GM21515 (cell line): ENCODE data around the gene TMEM52B.

Experiments
- ATAC-seq: cut with Tn5 transposase; IDR thresholded peaks from one replicate; pipeline ENCODE4 v1.9.1; 2021; ENCODE audit not compliant: unreplicated experiment

Gene TMEM52B

DNA sequence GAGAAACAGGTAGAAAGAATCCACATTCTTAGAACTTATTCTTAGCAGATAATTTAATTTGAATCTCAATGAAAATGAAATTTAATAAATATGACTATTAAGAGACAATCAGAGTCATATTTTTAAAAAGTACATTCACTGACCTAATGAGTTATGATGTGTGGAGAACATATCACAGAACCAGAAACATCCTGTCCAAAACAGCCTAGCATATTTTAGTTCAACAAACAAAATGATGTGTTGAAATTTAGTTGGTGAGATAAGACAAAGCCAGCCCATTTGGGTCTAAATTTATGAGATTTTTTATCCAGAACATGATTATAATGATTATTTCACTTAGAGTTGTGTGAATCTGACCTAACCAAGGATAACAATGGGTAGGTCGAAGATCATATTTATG, 59.7 kb downstream of the TMEM52B start:
- no peak for ATAC-seq

DNA sequence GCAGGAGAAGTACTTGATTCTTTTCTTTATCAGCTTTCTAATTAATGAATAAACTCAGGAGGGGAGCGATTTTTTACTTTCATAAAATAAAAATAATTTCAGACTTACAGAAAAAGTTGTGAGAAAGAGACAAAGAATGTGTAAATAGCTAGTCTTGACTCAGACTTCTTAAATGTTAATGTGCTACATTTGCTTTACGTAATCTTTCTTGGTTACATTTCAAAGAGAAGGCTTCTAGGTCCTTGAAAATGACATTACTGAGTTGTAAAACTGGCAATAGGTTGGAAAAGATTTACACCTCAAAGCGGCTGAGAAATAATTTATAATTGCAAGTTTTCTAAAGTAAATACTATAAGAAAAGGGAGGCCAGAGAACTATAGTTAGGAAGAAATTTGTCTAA, 62.5 kb downstream of the TMEM52B start:
- ATAC-seq: no peak
